Neutrophil (primary cell): ENCODE data around the gene NRXN3.

ENCODE experiments used
- H3K27ac ChIP-seq: fragments of 200-600 bp; sonication (generic); 2 replicates; pipeline ENCODE4 v1.5.1; 2016; ENCODE audit warnings: mild to moderate bottlenecking, moderate library complexity
- H3K27me3 ChIP-seq: fragments of 200-600 bp; sonication (generic); 2 replicates; pipeline ENCODE4 v1.6.0; 2016; ENCODE audit warnings: mild to moderate bottlenecking
- H3K36me3 ChIP-seq: fragments of 200-600 bp; sonication (generic); 2 replicates; pipeline ENCODE4 v1.5.1; 2017
- H3K4me1 ChIP-seq, 2 experiments: fragments of 200-600 bp in 1 of 2; sonication (generic) in 1 of 2; 1 replicate in 1 of 2; 2 replicates in 1 of 2; pipeline versions ENCODE4 v1.5.1 to v1.6.1; 2013 to 2016; ENCODE audit warnings: low read depth in 1 of 2, low read length in 1 of 2, mild to moderate bottlenecking in 1 of 2, moderate library complexity in 1 of 2; ENCODE audit not compliant: control insufficient read depth in 1 of 2, insufficient read depth in 1 of 2
- H3K4me3 ChIP-seq, 2 experiments: fragments of 200-600 bp in 1 of 2; sonication (generic) in 1 of 2; 1 replicate in 1 of 2; 2 replicates in 1 of 2; pipeline ENCODE4 v1.5.1; 2013 to 2016; ENCODE audit warnings: low read depth in 1 of 2, low read length in 1 of 2, mild to moderate bottlenecking in 1 of 2, moderate library complexity in 1 of 2
- H3K9me3 ChIP-seq: fragments of 200-600 bp; sonication (generic); 2 replicates; pipeline ENCODE4 v1.5.1; 2016
- TF ChIP-seq, protein P1 (sequence below): fragments of 200-600 bp; sonication (generic); IDR thresholded peaks from 2 replicates; pipeline ENCODE4 v1.5.1; 2016; ENCODE audit warnings: antibody characterized with exemption

NRXN3 gene

DNA sequence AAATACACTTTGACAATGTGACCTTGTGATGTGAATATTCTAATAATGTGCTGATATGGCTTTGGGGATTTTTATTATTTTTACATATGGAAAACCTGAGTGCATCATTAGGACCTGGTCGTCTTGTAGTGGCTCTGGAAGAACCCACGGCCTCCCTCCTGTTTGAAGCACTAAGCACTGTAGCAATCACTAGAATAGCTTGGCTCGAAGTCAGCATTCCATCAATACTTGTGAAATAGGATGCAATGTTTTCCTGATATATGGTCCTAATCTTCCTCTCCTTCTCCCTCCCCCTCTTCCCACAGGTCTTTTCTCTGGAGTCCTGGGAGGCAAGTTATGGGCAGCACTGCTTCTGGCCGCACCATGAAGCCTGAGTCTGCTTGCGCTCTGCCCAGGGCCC, 71.9 kb downstream of the NRXN3 start:
- H3K4me3 ChIP-seq: no peak overlapping the region
- H3K27ac ChIP-seq: no peak overlapping the region
- H3K36me3 ChIP-seq: no peaks in the 10 kb centered on the region
- H3K9me3 ChIP-seq: no peaks in the 10 kb centered on the region
- TF ChIP-seq, protein P1, sequence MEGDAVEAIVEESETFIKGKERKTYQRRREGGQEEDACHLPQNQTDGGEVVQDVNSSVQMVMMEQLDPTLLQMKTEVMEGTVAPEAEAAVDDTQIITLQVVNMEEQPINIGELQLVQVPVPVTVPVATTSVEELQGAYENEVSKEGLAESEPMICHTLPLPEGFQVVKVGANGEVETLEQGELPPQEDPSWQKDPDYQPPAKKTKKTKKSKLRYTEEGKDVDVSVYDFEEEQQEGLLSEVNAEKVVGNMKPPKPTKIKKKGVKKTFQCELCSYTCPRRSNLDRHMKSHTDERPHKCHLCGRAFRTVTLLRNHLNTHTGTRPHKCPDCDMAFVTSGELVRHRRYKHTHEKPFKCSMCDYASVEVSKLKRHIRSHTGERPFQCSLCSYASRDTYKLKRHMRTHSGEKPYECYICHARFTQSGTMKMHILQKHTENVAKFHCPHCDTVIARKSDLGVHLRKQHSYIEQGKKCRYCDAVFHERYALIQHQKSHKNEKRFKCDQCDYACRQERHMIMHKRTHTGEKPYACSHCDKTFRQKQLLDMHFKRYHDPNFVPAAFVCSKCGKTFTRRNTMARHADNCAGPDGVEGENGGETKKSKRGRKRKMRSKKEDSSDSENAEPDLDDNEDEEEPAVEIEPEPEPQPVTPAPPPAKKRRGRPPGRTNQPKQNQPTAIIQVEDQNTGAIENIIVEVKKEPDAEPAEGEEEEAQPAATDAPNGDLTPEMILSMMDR: no peak
- H3K27me3 ChIP-seq: no peaks in the 10 kb centered on the region
- H3K4me1 ChIP-seq: no peaks in the 10 kb centered on the region

DNA sequence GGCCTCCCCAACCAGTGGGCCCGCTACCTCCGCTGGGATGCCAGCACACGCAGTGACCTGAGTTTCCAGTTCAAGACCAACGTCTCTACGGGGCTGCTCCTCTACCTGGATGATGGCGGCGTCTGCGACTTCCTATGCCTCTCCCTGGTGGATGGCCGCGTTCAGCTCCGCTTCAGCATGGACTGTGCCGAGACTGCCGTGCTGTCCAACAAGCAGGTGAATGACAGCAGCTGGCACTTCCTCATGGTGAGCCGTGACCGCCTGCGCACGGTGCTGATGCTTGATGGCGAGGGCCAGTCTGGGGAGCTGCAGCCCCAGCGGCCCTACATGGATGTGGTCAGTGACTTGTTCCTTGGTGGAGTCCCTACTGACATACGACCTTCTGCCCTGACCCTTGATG, 73.0 kb downstream of the NRXN3 start:
- Histone ChIP-seq H3K4me1 (no peaks in the 10 kb centered on the region), H3K27ac (no peak overlapping the region), H3K9me3 (no peaks in the 10 kb centered on the region), H3K27me3 (no peaks in the 10 kb centered on the region), H3K4me3 (no peak overlapping the region), H3K36me3 (no peaks in the 10 kb centered on the region)
- TF ChIP-seq, protein P1: no peak

DNA sequence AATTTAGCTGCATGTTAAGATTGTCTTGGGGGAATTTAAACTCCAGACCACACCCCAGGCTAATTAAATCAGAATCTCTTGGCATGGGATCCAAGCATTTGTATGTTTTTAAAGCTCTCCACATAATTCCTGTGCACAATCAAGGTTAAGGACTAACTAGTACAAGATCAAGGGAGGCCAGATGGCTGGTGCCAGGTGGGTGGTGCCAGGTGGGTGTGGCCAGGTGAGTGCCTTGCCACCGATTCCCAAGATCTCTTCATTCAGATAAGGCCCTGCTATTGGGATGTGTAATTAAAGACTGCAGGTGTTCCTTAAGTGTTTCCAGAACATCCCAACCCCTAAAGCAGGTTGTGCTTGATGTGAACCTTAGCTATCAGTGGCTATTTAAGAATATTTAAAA, 75.1 kb downstream of the NRXN3 start:
- TF ChIP-seq, protein P1: no peak
- Histone ChIP-seq H3K4me1 (no peaks in the 10 kb centered on the region), H3K4me3 (no peak overlapping the region), H3K9me3 (no peaks in the 10 kb centered on the region), H3K36me3 (no peaks in the 10 kb centered on the region), H3K27ac (no peak overlapping the region), H3K27me3 (no peaks in the 10 kb centered on the region)

DNA sequence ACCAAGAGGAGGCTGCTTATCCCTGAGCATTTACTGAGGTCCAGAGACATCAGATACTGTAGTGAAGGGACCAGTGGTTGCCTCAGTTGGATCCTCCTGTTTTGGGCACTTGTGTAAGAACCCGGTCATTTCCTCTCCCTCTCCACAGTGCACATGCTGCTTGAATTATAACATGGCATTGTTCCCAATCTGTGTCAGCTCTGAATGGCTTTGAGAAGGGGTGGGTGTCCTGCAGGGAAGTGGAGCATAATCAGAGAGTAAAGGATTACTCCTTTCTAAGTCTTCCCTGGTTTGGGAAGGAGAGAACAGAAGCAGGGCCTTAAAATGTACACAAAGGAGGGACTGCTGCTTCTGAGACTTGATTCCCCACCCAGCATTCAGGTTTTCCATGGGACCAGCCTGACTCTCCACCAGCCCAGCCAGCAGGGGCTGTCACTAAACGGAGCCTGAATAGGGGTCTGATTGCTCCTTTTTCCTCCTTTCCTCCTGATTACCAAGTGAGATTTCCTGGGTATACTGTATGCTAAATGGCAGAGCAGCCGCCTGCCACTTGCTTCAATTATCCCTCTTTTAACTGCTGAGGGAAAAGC, 78.4 kb downstream of the NRXN3 start:
- no peaks in the 10 kb centered on the region for H3K9me3 ChIP-seq
- TF ChIP-seq, protein P1: no peak

DNA sequence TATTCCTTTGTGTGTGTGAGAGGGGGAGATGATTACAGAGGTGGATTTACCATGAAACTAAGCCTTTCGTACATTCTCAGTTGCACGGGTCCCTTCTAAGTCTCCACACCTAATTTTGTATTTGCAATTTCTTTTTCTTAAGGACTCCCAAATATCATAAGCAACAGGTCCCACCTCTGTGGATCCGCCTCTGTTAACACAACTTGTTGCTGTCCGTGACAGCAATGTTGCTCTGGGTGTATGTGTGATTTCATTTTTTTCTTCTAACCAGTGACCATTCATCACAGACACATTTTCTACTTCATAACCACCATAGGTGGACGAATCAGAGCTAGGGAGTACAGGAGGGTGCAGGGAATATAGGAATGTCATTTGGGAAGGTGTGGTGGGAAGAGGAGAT, 81.1 kb downstream of the NRXN3 start:
- no peaks in the 10 kb centered on the region for H3K27me3 ChIP-seq

More for the DNA sequence above, 78.4 kb downstream of the NRXN3 start:
- H3K27ac ChIP-seq: no peak overlapping the region
- no peak overlapping the region for H3K4me3 ChIP-seq
- H3K4me1 ChIP-seq: no peaks in the 10 kb centered on the region
- H3K36me3 ChIP-seq: no peaks in the 10 kb centered on the region
- no peaks in the 10 kb centered on the region for H3K27me3 ChIP-seq

More for the DNA sequence above, 81.1 kb downstream of the NRXN3 start:
- H3K4me1 ChIP-seq: no peaks in the 10 kb centered on the region
- no peak overlapping the region for H3K4me3 ChIP-seq
- H3K9me3 ChIP-seq: no peaks in the 10 kb centered on the region
- TF ChIP-seq, protein P1: no peak
- no peaks in the 10 kb centered on the region for H3K36me3 ChIP-seq
- no peak overlapping the region for H3K27ac ChIP-seq
